Kidney epithelial cell (primary cell): ENCODE data around the gene KARS1. TPM values are rescaled to one million over a fixed set of nuclear protein-coding genes. Genes with fewer than 3 reads are reported as not detected.

ENCODE experiments used
- DNase-seq: peaks from one replicate; pipeline ENCODE4 v3.0.0-alpha.2; 2010; ENCODE audit warnings: low read depth
- H3K27me3 ChIP-seq: 2 replicates; pipeline ENCODE4 v1.6.0; 2011; ENCODE audit warnings: low read length; ENCODE audit not compliant: control insufficient read depth, insufficient read depth
- H3K36me3 ChIP-seq: 2 replicates; pipeline ENCODE4 v1.5.1; 2011; ENCODE audit warnings: low read length; ENCODE audit not compliant: control insufficient read depth, insufficient read depth
- H3K4me3 ChIP-seq: 2 replicates; pipeline ENCODE4 v1.5.1; 2011; ENCODE audit warnings: low read depth, mild to moderate bottlenecking, control low read depth, low read length
- CTCF ChIP-seq: IDR thresholded peaks from 2 replicates; pipeline ENCODE4 v1.5.1; 2011; ENCODE audit warnings: mild to moderate bottlenecking, moderate library complexity, low read length, control low read depth, inconsistent platforms; ENCODE audit not compliant: insufficient read depth, poor library complexity, severe bottlenecking
- total RNA-seq: library from RNA; depleted of rRNA; stranded (reverse); fragments of >200 nt; gene quantifications from 2 replicates; pipeline ENCODE4 v1.2.3, GENCODE V29; 2015

KARS1 gene
- total RNA-seq = 190 and 233 TPM in 2 replicates

DNA sequence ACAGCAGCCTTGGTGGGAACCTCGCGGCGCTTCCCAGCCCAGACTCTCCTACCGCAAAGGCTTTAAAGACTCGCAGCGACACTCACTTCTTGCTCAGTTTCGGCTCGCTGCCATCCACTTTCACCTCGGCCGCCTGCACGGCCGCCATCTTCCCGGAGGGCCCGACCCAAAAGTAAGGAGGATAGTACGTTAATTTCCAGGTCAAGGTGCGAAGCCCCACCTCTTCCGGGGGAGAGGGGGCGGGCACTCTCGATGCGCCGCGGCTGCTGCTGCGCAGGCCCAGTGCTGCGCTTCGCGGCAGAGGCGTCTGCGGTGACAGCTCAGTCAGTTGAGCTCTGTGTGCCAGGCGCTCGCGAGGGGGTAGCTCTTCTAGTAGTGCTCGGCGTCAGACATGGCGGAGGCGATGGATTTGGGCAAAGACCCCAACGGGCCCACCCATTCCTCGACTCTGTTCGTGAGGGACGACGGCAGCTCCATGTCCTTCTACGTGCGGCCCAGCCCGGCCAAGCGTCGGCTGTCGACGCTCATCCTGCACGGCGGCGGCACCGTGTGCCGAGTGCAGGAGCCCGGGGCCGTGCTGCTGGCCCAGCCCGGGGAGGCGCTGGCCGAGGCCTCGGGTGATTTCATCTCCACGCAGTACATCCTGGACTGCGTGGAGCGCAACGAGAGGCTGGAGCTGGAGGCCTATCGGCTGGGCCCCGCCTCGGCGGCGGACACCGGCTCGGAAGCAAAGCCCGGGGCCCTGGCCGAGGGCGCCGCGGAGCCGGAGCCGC, at the start of gene KARS1, which contains the start of gene TERF2IP:
TSS of gene KARS1 (minus strand) at position 174 of the 773 bp plus-strand sequence. CDS start at position 148, 26 bp downstream.
TSS of gene TERF2IP (plus strand) at position 282 of the 773 bp plus-strand sequence. CDS start at position 392, 110 bp downstream.
- Histone ChIP-seq H3K4me3 (peak within 1 kb of the TSS; percentile 96), H3K27me3 (no peaks in the 10 kb centered on the region), H3K36me3 (no peaks in the 10 kb centered on the region)
- TF ChIP-seq CTCF = no peak
- DNase-seq = peak; percentile 73

DNA sequence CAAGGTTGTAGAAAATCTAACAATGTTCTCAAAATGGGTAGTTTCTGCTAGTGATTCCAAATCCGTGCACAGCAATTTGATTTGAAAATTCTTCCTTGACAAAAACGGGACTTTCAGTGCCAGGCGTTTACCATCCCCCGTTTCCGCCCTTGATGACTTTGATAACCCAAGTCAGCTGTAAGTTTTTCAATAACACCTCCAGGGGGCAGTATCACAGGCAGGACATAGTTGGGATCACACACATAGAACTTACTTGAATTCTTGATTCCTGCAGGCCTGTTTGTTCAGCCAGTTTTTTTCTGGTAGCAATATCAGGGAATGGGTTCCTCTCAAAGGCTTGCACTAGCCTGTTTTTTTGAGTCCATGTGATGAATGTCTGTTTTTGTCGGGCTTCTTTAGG, 48.2 kb upstream of the KARS1 start:
- no peaks in the 10 kb centered on the region for H3K27me3 ChIP-seq
- no peak for TF ChIP-seq CTCF
- DNase-seq = no peak
- no peak overlapping the region for H3K4me3 ChIP-seq
- no peaks in the 10 kb centered on the region for H3K36me3 ChIP-seq

DNA sequence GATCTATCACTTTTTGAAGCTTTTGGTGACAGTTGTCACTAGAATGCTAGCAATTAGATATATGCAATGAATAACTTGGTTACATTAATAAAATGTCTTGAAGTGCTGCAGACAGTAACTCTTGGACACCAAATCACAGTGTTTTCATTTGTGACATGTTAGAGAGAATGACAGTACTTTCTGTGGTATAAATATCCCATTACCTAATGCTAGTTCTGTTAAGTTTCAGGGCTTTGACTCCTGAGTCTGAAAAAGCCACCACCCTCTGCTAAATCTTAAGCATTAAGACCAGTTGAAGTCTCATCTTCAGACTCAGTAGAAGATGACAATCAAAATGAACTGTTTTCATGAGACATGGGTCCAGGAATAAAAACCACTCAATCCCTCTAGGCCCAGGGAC, 39.9 kb upstream of the KARS1 start:
- Histone ChIP-seq H3K4me3 (no peak overlapping the region), H3K27me3 (no peaks in the 10 kb centered on the region), H3K36me3 (no peaks in the 10 kb centered on the region)
- DNase-seq = no peak
- no peak for TF ChIP-seq CTCF

DNA sequence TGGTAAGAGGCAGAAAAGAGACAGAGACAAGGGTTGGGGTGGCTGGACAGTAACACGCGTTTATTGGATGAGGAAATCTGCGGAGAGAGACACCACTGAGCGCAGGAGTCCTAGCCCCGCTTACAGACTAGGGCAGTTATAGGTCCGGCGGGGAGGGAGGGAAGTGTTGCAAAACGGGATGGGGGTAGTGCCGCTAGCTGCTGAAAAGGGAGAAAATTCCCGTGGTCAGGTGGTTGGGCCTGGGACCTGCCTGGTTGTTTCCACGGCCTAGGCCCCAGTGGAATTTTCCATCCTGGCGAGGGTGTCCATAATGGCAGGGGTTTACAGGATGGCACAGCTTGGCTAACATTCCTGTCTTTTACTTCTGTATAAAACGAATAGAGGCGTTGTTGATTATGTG, 34.8 kb upstream of the KARS1 start:
- no peak for DNase-seq
- Histone ChIP-seq H3K27me3 (no peaks in the 10 kb centered on the region), H3K4me3 (no peak overlapping the region), H3K36me3 (no peaks in the 10 kb centered on the region)
- TF ChIP-seq CTCF = no peak

GRCh38 chr16:75679366-75679765, 31.9 kb upstream of the KARS1 start:
- no peaks in the 10 kb centered on the region for H3K36me3 ChIP-seq
- TF ChIP-seq CTCF = no peak
- no peak for DNase-seq

DNA sequence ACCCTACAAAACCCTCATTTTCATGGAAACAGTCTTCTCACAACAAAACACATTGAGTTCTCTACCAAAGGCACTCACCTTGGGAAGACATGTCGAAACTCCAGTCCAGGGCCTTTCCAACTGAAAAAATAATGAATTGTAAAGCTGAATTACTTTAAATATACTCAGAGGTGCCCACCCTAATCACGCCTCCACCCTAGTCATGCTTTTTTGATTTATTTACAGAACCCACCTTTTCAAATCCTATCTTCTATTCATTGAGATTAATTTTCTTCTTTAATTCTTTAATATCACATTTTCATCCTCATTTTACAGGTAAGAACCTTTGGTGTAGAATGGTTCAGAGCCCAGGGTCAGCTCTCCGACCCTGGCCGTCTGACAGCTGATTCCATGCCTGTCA, 29.4 kb upstream of the KARS1 start, which contains the start of gene CPHXL2:
TSS of gene CPHXL2 (minus strand) at position 101 of the 400 bp plus-strand sequence. CDS start at position 91, 10 bp downstream.
- Histone ChIP-seq H3K4me3 (no peak within 1 kb of the TSS), H3K27me3 (no peaks in the 10 kb centered on the region), H3K36me3 (no peaks in the 10 kb centered on the region)
- TF ChIP-seq CTCF = no peak
- DNase-seq = no peak

More at GRCh38 chr16:75679366-75679765, 31.9 kb upstream of the KARS1 start:
- H3K27me3 ChIP-seq = no peaks in the 10 kb centered on the region
- no peak overlapping the region for H3K4me3 ChIP-seq
